Neuronal stem cell (in vitro differentiated cells): ENCODE measurements around the gene ARHGAP26.

Experiments
- DNase-seq: peaks from one replicate; pipeline ENCODE4 v3.0.0-alpha.2; 2013; ENCODE audit warnings: low spot score
- H2AFZ ChIP-seq: one replicate; pipeline ENCODE4 v1.6.1; 2013; ENCODE audit warnings: mild to moderate bottlenecking, low read length, inconsistent platforms
- H2AK5ac ChIP-seq: 2 replicates; pipeline ENCODE4 v1.6.1; 2013; ENCODE audit warnings: low read depth, mild to moderate bottlenecking, inconsistent platforms, low read length, moderate library complexity, mixed read lengths
- H2BK120ac ChIP-seq: 2 replicates; pipeline ENCODE4 v1.6.1; 2013; ENCODE audit warnings: low read depth, mild to moderate bottlenecking, inconsistent platforms, low read length, moderate library complexity, mixed read lengths
- H2BK12ac ChIP-seq: one replicate; pipeline ENCODE4 v1.6.1; 2013; ENCODE audit warnings: low read length, inconsistent platforms
- H2BK15ac ChIP-seq: 2 replicates; pipeline ENCODE4 v1.6.1; 2013; ENCODE audit warnings: mild to moderate bottlenecking, low read length, inconsistent platforms, mixed read lengths
- H2BK5ac ChIP-seq: one replicate; pipeline ENCODE4 v1.6.1; 2013; ENCODE audit warnings: inconsistent platforms, mild to moderate bottlenecking, low read length, moderate library complexity
- H3K14ac ChIP-seq: one replicate; pipeline ENCODE4 v1.6.1; 2013; ENCODE audit warnings: low read length, inconsistent platforms
- H3K18ac ChIP-seq: 2 replicates; pipeline ENCODE4 v1.6.1; 2013; ENCODE audit warnings: low read length, inconsistent platforms
- H3K23ac ChIP-seq: 2 replicates; pipeline ENCODE4 v1.6.1; 2013; ENCODE audit warnings: low read depth, mild to moderate bottlenecking, mixed read lengths, low read length, inconsistent platforms; ENCODE audit not compliant: poor library complexity
- H3K27ac ChIP-seq: replicated peaks from 3 replicates; pipeline ENCODE4 v1.5.1; 2013; ENCODE audit warnings: low read length, inconsistent platforms
- H3K27me3 ChIP-seq, 3 experiments: 2 replicates each; pipeline ENCODE4 v1.6.1; 2013; ENCODE audit warnings: low read length in 3 of 3, mild to moderate bottlenecking in 2 of 3, inconsistent platforms in 1 of 3, low read depth in 1 of 3, mixed read lengths in 1 of 3, moderate library complexity in 1 of 3; ENCODE audit not compliant: control insufficient read depth in 3 of 3, insufficient read depth in 3 of 3
- H3K36me3 ChIP-seq, 2 donors: replicated peaks in 1 of 2; 2 replicates each; pipeline ENCODE4 v1.6.1; 2013; ENCODE audit warnings: low read length in 2 of 2; ENCODE audit not compliant: control insufficient read depth in 2 of 2, insufficient read depth in 2 of 2
- H3K4ac ChIP-seq: 2 replicates; pipeline ENCODE4 v1.6.1; 2013; ENCODE audit warnings: inconsistent platforms, mild to moderate bottlenecking, low read length, moderate library complexity
- H3K4me1 ChIP-seq, 2 donors: 1 replicate in 1 of 2; 2 replicates in 1 of 2; pipeline ENCODE4 v1.6.1; 2013; ENCODE audit warnings: low read length in 2 of 2, low read depth in 1 of 2; ENCODE audit not compliant: control insufficient read depth in 2 of 2, insufficient read depth in 1 of 2
- H3K4me2 ChIP-seq: one replicate; pipeline ENCODE4 v1.6.1; 2013; ENCODE audit warnings: mild to moderate bottlenecking, low read length, inconsistent platforms; ENCODE audit not compliant: insufficient read depth, poor library complexity, severe bottlenecking
- H3K4me3 ChIP-seq, 2 donors: 2 replicates each; pipeline ENCODE4 v1.5.1; 2013; ENCODE audit warnings: low read length in 2 of 2, mild to moderate bottlenecking in 2 of 2, inconsistent platforms in 1 of 2, moderate library complexity in 1 of 2
- H3K79me1 ChIP-seq: one replicate; pipeline ENCODE4 v1.6.1; 2013; ENCODE audit warnings: low read depth, mild to moderate bottlenecking, inconsistent platforms, low read length, moderate library complexity
- H3K9ac ChIP-seq: one replicate; pipeline ENCODE4 v1.6.1; 2013; ENCODE audit warnings: mild to moderate bottlenecking, low read depth, low read length, inconsistent platforms; ENCODE audit not compliant: poor library complexity
- H3K9me3 ChIP-seq, 2 donors: replicated peaks in 1 of 2; 2 replicates each; pipeline versions ENCODE3 to v1.6.1; 2013; ENCODE audit warnings: low read length in 2 of 2, mild to moderate bottlenecking in 2 of 2, inconsistent platforms in 1 of 2, low read depth in 1 of 2, mixed read lengths in 1 of 2, moderate library complexity in 1 of 2; ENCODE audit not compliant: control insufficient read depth in 2 of 2, insufficient read depth in 1 of 2
- H4K8ac ChIP-seq: one replicate; pipeline ENCODE4 v1.6.1; 2013; ENCODE audit warnings: low read depth, mild to moderate bottlenecking, inconsistent platforms, low read length, moderate library complexity
- H4K91ac ChIP-seq: one replicate; pipeline ENCODE4 v1.6.1; 2013; ENCODE audit warnings: low read length, low read depth, mild to moderate bottlenecking, inconsistent platforms; ENCODE audit not compliant: poor library complexity
- WGBS, 2 donors: extraction: QIAGEN DNeasy Blood & Tissue Kit; methylation state at CpG; one replicate each; pipeline ENCODE4 v1.1.7; 2013; ENCODE audit warnings: missing lambda C conversion rate in 2 of 2, mixed read lengths in 1 of 2; ENCODE audit not compliant: insufficient read length in 2 of 2, insufficient replicate concordance in 1 of 2; ENCODE audit errors: extremely low coverage in 2 of 2; 5-methylcytosine and 5-hydroxymethylcytosine counted together

ARHGAP26 gene

GRCh38 chr5:143053780-143054179 is 283.6 kb downstream of the ARHGAP26 start:
- Histone ChIP-seq H2BK5ac (no peak overlapping the region), H2AK5ac (no peak overlapping the region), H3K79me1 (no peaks in the 10 kb centered on the region), H3K18ac (no peak overlapping the region), H2BK15ac (no peak overlapping the region), H2BK120ac (no peak overlapping the region), H3K4me1 (peaks cover 2 to 7% of the 10 kb centered on the region in 2 donors), H4K8ac (no peak overlapping the region), H3K23ac (no peak overlapping the region), H3K4ac (no peak overlapping the region), H4K91ac (no peak overlapping the region), H3K9ac (no peak overlapping the region), H3K36me3 (no peaks in the 10 kb centered on the region), H3K9me3 (no peaks in the 10 kb centered on the region), H2BK12ac (no peak overlapping the region), H2AFZ (no peak overlapping the region), H3K27me3 (no peaks in the 10 kb centered on the region), H3K27ac (no peak overlapping the region), H3K14ac (no peak overlapping the region), H3K4me2 (no peak overlapping the region), H3K4me3 (no peak overlapping the region)
- no CpG with 5 or more reads among the region's 8 CpGs for WGBS, 2 donors
- DNase-seq = no peak

- Histone ChIP-seq H3K27me3 (no peaks in the 10 kb centered on the region), H3K4me2 (no peak overlapping the region), H3K4me1 (peaks cover 2 to 7% of the 10 kb centered on the region in 2 donors), H3K18ac (no peak overlapping the region), H2AFZ (no peak overlapping the region), H2BK12ac (no peak overlapping the region), H3K9ac (no peak overlapping the region), H2BK120ac (no peak overlapping the region), H3K23ac (no peak overlapping the region), H2BK5ac (no peak overlapping the region), H3K4me3 (no peak overlapping the region), H2AK5ac (no peak overlapping the region), H3K27ac (no peak overlapping the region), H3K14ac (no peak overlapping the region), H2BK15ac (no peak overlapping the region), H3K36me3 (no peaks in the 10 kb centered on the region), H3K9me3 (no peaks in the 10 kb centered on the region), H4K91ac (no peak overlapping the region), H4K8ac (no peak overlapping the region), H3K4ac (no peak overlapping the region), H3K79me1 (no peaks in the 10 kb centered on the region)
- WGBS, 2 donors = no CpG with 5 or more reads among the region's 5 CpGs
- no peak for DNase-seq
Observed at GRCh38 chr5:143054480-143054941, 284.3 kb downstream of the ARHGAP26 start.

GRCh38 chr5:143055596-143056338 is 285.6 kb downstream of the ARHGAP26 start:
- Histone ChIP-seq H3K9me3 (no peaks in the 10 kb centered on the region), H3K4me1 (peaks cover 2 to 7% of the 10 kb centered on the region in 2 donors), H3K9ac (no peak overlapping the region), H3K27ac (no peak overlapping the region), H3K27me3 (no peaks in the 10 kb centered on the region), H3K36me3 (no peaks in the 10 kb centered on the region), H2AK5ac (no peak overlapping the region), H3K4me2 (no peak overlapping the region), H3K4me3 (no peak overlapping the region), H2BK15ac (no peak overlapping the region), H2BK12ac (no peak overlapping the region), H3K18ac (no peak overlapping the region), H3K23ac (no peak overlapping the region), H3K4ac (no peak overlapping the region), H2BK5ac (no peak overlapping the region), H4K8ac (no peak overlapping the region), H2AFZ (no peak overlapping the region), H3K14ac (no peak overlapping the region), H4K91ac (no peak overlapping the region), H3K79me1 (no peaks in the 10 kb centered on the region), H2BK120ac (no peak overlapping the region)
- DNase-seq = no peak
- WGBS, 2 donors = no CpG with 5 or more reads among the region's 5 CpGs

- Histone ChIP-seq H2AFZ (no peak overlapping the region), H3K18ac (no peak overlapping the region), H3K27ac (no peak overlapping the region), H2BK15ac (no peak overlapping the region), H3K14ac (no peak overlapping the region), H3K23ac (no peak overlapping the region), H2BK12ac (no peak overlapping the region), H3K4me2 (no peak overlapping the region), H2BK5ac (no peak overlapping the region), H3K4me1 (peaks cover under 1 to 6% of the 10 kb centered on the region in 2 donors), H4K91ac (no peak overlapping the region), H3K27me3 (no peaks in the 10 kb centered on the region), H3K4me3 (no peak overlapping the region), H2AK5ac (no peak overlapping the region), H3K9ac (no peak overlapping the region), H2BK120ac (no peak overlapping the region), H3K79me1 (no peaks in the 10 kb centered on the region), H3K9me3 (no peaks in the 10 kb centered on the region), H3K36me3 (no peaks in the 10 kb centered on the region), H3K4ac (no peak overlapping the region), H4K8ac (no peak overlapping the region)
- no peak for DNase-seq
Observed at GRCh38 chr5:143056339-143056704, 286.1 kb downstream of the ARHGAP26 start.
